Choroid plexus epithelial cell (primary cell): ENCODE data around the gene STRIP2.
A peak's percentile ranks its signal among the peaks of the same experiment; 100 is the strongest.

Experiments used
- DNase-seq: peaks from one replicate; pipeline ENCODE4 v3.0.0-alpha.2; 2010; ENCODE audit warnings: low read depth
- H3K4me3 ChIP-seq: 2 replicates; pipeline ENCODE4 v1.5.1; 2011; ENCODE audit warnings: low read depth, mild to moderate bottlenecking, control low read depth, low read length, moderate library complexity
- CTCF ChIP-seq: conservative IDR thresholded peaks from 2 replicates; pipeline ENCODE4 v1.5.1; 2011; ENCODE audit warnings: low read depth, mild to moderate bottlenecking, control low read depth, inconsistent platforms, low read length, moderate library complexity

STRIP2 gene

GRCh38 chr7:129433847-129434674, at the start of gene STRIP2:
Gene STRIP2 (plus strand): TSS chr7:129434432. CDS start chr7:129434473, 41 bp downstream.
- peak within 1 kb of the TSS; percentile 87 for H3K4me3 ChIP-seq

GRCh38 chr7:129385116-129385515, 49.1 kb upstream of the STRIP2 start:
- H3K4me3 ChIP-seq, result no peak overlapping the region
- no peak for TF ChIP-seq CTCF
- DNase-seq, result peak; percentile 37

More at GRCh38 chr7:129433847-129434674, at the start of gene STRIP2:
- peak; percentile 29 for TF ChIP-seq CTCF
- peak; percentile 77 for DNase-seq

GRCh38 chr7:129385598-129385997, 48.6 kb upstream of the STRIP2 start:
- DNase-seq, result no peak
- H3K4me3 ChIP-seq, result no peak overlapping the region
- TF ChIP-seq CTCF, result no peak

- H3K4me3 ChIP-seq, result no peak overlapping the region
- no peak for DNase-seq
- no peak for TF ChIP-seq CTCF
Measured at GRCh38 chr7:129386506-129386905, 47.7 kb upstream of the STRIP2 start.

GRCh38 chr7:129387537-129387936, 46.7 kb upstream of the STRIP2 start:
- no peak overlapping the region for H3K4me3 ChIP-seq
- DNase-seq, result no peak
- TF ChIP-seq CTCF, result no peak

GRCh38 chr7:129388333-129389098, 45.7 kb upstream of the STRIP2 start:
- H3K4me3 ChIP-seq, result no peak overlapping the region
- DNase-seq, result no peak
- no peak for TF ChIP-seq CTCF
